HCT116 (cell line): ENCODE data around the gene CDH13. TPM values are rescaled to one million over a fixed set of nuclear protein-coding genes. Genes with fewer than 3 reads are reported as not detected.

Source experiments
- ATAC-seq: fragments of 200-7000 bp; cut with Tn5 transposase; 2 replicates; pipeline ENCODE4 v1.9.1; 2020; ENCODE audit warnings: mild to moderate bottlenecking, moderate library complexity
- BruUV-seq: library from RNA; stranded (reverse); fragments of 400-500 nt; replicated peaks from 2 replicates; lab custom pipeline; 2021; lab: Mats Ljungman, UMichigan
- CTCF ChIA-PET: fragments of 300-600 bp; sonication (Branson Sonifier 250); formaldehyde crosslinking; loops from one replicate; lab custom pipeline; 2021; ENCODE audit warnings: antibody characterized with exemption; lab: Charles Lee
- POLR2A ChIA-PET: fragments of 300-600, 350-600 bp; sonication (Branson Sonifier 250); formaldehyde crosslinking; loops from one replicate; lab custom pipeline; 2021; ENCODE audit warnings: antibody characterized with exemption; lab: Charles Lee
- RAD21 ChIA-PET, 2 experiments: fragments of 300-600 bp; sonication (Branson Sonifier 250); formaldehyde crosslinking; loops; one replicate each; lab custom pipeline; 2023; ENCODE audit warnings: low total read pairs in 2 of 2; ENCODE audit not compliant: uncharacterized antibody in 2 of 2, unreplicated experiment in 2 of 2, low non-redundant PET in 1 of 2; lab: Charles Lee
- DNase-seq: peaks from one replicate; pipeline ENCODE4 v3.0.0-alpha.2; 2010; ENCODE audit warnings: low read depth, low spot score
- H2AFZ ChIP-seq: fragments of 200-600 bp; shearing (Covaris generic), sonication (generic); 2 replicates; pipeline ENCODE4 v1.6.1; 2017; ENCODE audit warnings: low read depth, mixed run types, mixed read lengths, antibody characterized with exemption, low read length; ENCODE audit not compliant: poor library complexity, severe bottlenecking
- H3K27ac ChIP-seq: 2 replicates; pipeline ENCODE4 v1.5.1; 2012; ENCODE audit warnings: low read depth, low read length
- H3K27me3 ChIP-seq: fragments of 200-600 bp; sonication (generic); 2 replicates; pipeline ENCODE4 v1.6.1; 2016; ENCODE audit warnings: mixed run types, low read length, mixed read lengths; ENCODE audit not compliant: insufficient read depth
- H3K36me3 ChIP-seq, 2 experiments: fragments of 200-500 bp in 1 of 2; fragments of 200-600 bp in 1 of 2; sonication (Bioruptor generic) in 1 of 2; sonication (generic) in 1 of 2; 2 replicates each; pipeline versions ENCODE4 v1.5.1 to v1.6.1; 2014 to 2016; ENCODE audit warnings: low read length in 2 of 2, inconsistent platforms in 1 of 2, mixed read lengths in 1 of 2, mixed run types in 1 of 2; ENCODE audit not compliant: insufficient read depth in 2 of 2, control insufficient read depth in 1 of 2
- H3K4me1 ChIP-seq, 2 experiments: fragments of 200-600 bp in 1 of 2; sonication (generic) in 1 of 2; 2 replicates each; pipeline versions ENCODE4 v1.5.1 to v1.6.1; 2012 to 2017; ENCODE audit warnings: low read length in 2 of 2, inconsistent platforms in 1 of 2, mild to moderate bottlenecking in 1 of 2, mixed read lengths in 1 of 2, mixed run types in 1 of 2, moderate library complexity in 1 of 2; ENCODE audit not compliant: insufficient read depth in 2 of 2, control insufficient read depth in 1 of 2
- H3K4me2 ChIP-seq: fragments of 200-600 bp; sonication (generic); 2 replicates; pipeline ENCODE4 v1.6.1; 2017; ENCODE audit warnings: mixed run types, low read length, mixed read lengths
- H3K4me3 ChIP-seq, 2 experiments: fragments of 200-600 bp in 1 of 2; sonication (generic) in 1 of 2; replicated peaks in 1 of 2; 2 replicates each; pipeline ENCODE4 v1.5.1; 2011 to 2016; ENCODE audit warnings: low read length in 2 of 2, control low read depth in 1 of 2, low read depth in 1 of 2, mild to moderate bottlenecking in 1 of 2, mixed read lengths in 1 of 2, mixed run types in 1 of 2
- H3K79me2 ChIP-seq: fragments of 200-600 bp; sonication (generic); 2 replicates; pipeline ENCODE4 v1.6.1; 2017; ENCODE audit warnings: mild to moderate bottlenecking, mixed run types, low read length, moderate library complexity, mixed read lengths; ENCODE audit not compliant: insufficient read depth
- H3K9ac ChIP-seq: fragments of 200-600 bp; sonication (generic); 2 replicates; pipeline ENCODE4 v1.6.1; 2016; ENCODE audit warnings: low read length, mixed read lengths
- H3K9me2 ChIP-seq: fragments of 200-600 bp; sonication (generic), shearing (Covaris generic); 2 replicates; pipeline ENCODE4 v1.6.1; 2017; ENCODE audit warnings: mixed run types, mild to moderate bottlenecking, moderate library complexity; ENCODE audit not compliant: insufficient read depth
- H3K9me3 ChIP-seq, 2 experiments: fragments of 200-500 bp in 1 of 2; fragments of 200-600 bp in 1 of 2; sonication (Bioruptor generic) in 1 of 2; sonication (generic) in 1 of 2; 2 replicates each; pipeline ENCODE4 v1.6.1; 2014 to 2017; ENCODE audit warnings: low read length in 2 of 2, mixed read lengths in 2 of 2, inconsistent platforms in 1 of 2, low read depth in 1 of 2, mild to moderate bottlenecking in 1 of 2, mixed run types in 1 of 2, moderate library complexity in 1 of 2; ENCODE audit not compliant: control insufficient read depth in 1 of 2, insufficient read depth in 1 of 2
- H4K20me1 ChIP-seq: fragments of 200-600 bp; sonication (generic), shearing (Covaris generic); 2 replicates; pipeline ENCODE4 v1.6.1; 2017; ENCODE audit warnings: mixed run types, mild to moderate bottlenecking, moderate library complexity; ENCODE audit not compliant: insufficient read depth
- CBX3 ChIP-seq: IDR thresholded peaks from 2 replicates; pipeline ENCODE4 v1.6.1; 2012; ENCODE audit warnings: low read depth
- CEBPB ChIP-seq: IDR thresholded peaks from 2 replicates; pipeline ENCODE4 v1.6.1; 2012; ENCODE audit warnings: low read depth
- EGR1 ChIP-seq: IDR thresholded peaks from 2 replicates; pipeline ENCODE4 v1.6.1; 2012; ENCODE audit warnings: low read depth
- ELF1 ChIP-seq: IDR thresholded peaks from 2 replicates; pipeline ENCODE4 v1.6.1; 2012; ENCODE audit warnings: low read depth, borderline replicate concordance
- EZH2phosphoT487 ChIP-seq: fragments of 200-600 bp; IDR thresholded peaks from 2 replicates; pipeline ENCODE4 v1.6.1; 2018; ENCODE audit warnings: antibody characterized with exemption, borderline replicate concordance
- FOSL1 ChIP-seq: IDR thresholded peaks from 2 replicates; pipeline ENCODE4 v1.6.1; 2012; ENCODE audit warnings: low read depth
- JUND ChIP-seq: IDR thresholded peaks from 2 replicates; pipeline ENCODE4 v1.6.1; 2012
- POLR2A ChIP-seq: IDR thresholded peaks from 2 replicates; pipeline ENCODE4 v1.7.0; 2011; ENCODE audit warnings: borderline replicate concordance; ENCODE audit not compliant: insufficient read depth, insufficient read length; ENCODE audit errors: extremely low read depth
- POLR2AphosphoS5 ChIP-seq: IDR thresholded peaks from 2 replicates; pipeline ENCODE4 v1.6.1; 2011; ENCODE audit warnings: mild to moderate bottlenecking, low read depth, low read length, moderate library complexity
- RAD21 ChIP-seq: IDR thresholded peaks from 2 replicates; pipeline ENCODE4 v1.6.1; 2012; ENCODE audit warnings: low read depth, mild to moderate bottlenecking
- SP1 ChIP-seq: IDR thresholded peaks from 2 replicates; pipeline ENCODE4 v1.6.1; 2012; ENCODE audit warnings: low read depth
- TCF7L2 ChIP-seq: IDR thresholded peaks from 2 replicates; pipeline ENCODE4 v1.7.0; 2011; ENCODE audit warnings: borderline replicate concordance, inconsistent platforms; ENCODE audit not compliant: insufficient read depth, insufficient read length; ENCODE audit errors: extremely low read depth
- YY1 ChIP-seq: IDR thresholded peaks from 2 replicates; pipeline ENCODE4 v1.6.1; 2011; ENCODE audit warnings: low read length, low read depth, moderate library complexity, mild to moderate bottlenecking; ENCODE audit not compliant: insufficient replicate concordance; ENCODE audit errors: extremely low read depth
- ZFX ChIP-seq: fragments of 450-650 bp; IDR thresholded peaks from 2 replicates; pipeline ENCODE4 v1.6.1; 2017
- intact Hi-C: fragments of 100-400 bp; cut with micrococcal nuclease; formaldehyde crosslinking; loops from 2 replicates; pipeline ENCODE4 v1.10.0; 2022
- total RNA-seq: library from RNA; stranded (reverse); gene quantifications from one replicate; pipeline ENCODE4 v1.2.1, GENCODE V29; 2021; ENCODE audit not compliant: unreplicated experiment
- TF ChIP-seq, protein P1 (sequence below), 3 experiments: fragments of 200-600 bp in 1 of 3; sonication (generic) in 1 of 3; IDR thresholded peaks in 2 of 3; conservative IDR thresholded peaks in 1 of 3; 2 replicates each; pipeline ENCODE4 v1.5.1; 2012 to 2017; ENCODE audit warnings: low read depth in 2 of 3, low read length in 2 of 3, antibody characterized with exemption in 1 of 3, borderline replicate concordance in 1 of 3, control low read depth in 1 of 3, mild to moderate bottlenecking in 1 of 3, mixed read lengths in 1 of 3, mixed run types in 1 of 3, moderate library complexity in 1 of 3; ENCODE audit not compliant: insufficient read depth in 1 of 3
- TF ChIP-seq, protein P2 (sequence below): IDR thresholded peaks from 2 replicates; pipeline ENCODE4 v1.6.1; 2012; ENCODE audit warnings: low read depth
- TF ChIP-seq, protein P3 (sequence below): IDR thresholded peaks from 2 replicates; pipeline ENCODE4 v1.6.1; 2012

The CDH13 gene
- total RNA-seq, 1 experiment from 2014 or later = not detected

DNA sequence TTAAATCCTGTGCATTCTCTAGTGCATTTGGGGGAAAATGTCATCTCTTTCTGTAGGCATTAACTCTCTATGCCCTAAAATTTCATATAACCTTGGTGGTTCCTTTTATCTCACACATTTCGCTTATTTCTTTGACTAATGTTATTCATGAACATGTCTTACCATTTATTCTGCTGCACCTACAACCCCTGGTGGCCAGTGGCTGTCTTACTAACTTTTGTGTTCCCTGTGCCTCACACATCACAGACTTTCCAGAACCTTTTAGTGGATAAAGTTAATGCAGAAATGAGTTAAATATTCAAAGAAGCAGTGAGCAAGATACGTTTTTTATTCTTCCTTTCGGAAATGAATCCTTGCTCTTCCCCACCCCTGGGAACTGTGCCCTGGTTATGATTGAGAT, 111.9 kb downstream of the CDH13 start:
- no peak overlapping the region for H3K27ac ChIP-seq
- no peaks in the 10 kb centered on the region for H3K9me2 ChIP-seq
- ChIA-PET POLR2A (no interaction called here), CTCF (no interaction called here), RAD21 (no interaction called here)
- TF ChIP-seq ZFX (no peak), RAD21 (no peak), SP1 (no peak), EGR1 (no peak)
- TF ChIP-seq, protein P1, sequence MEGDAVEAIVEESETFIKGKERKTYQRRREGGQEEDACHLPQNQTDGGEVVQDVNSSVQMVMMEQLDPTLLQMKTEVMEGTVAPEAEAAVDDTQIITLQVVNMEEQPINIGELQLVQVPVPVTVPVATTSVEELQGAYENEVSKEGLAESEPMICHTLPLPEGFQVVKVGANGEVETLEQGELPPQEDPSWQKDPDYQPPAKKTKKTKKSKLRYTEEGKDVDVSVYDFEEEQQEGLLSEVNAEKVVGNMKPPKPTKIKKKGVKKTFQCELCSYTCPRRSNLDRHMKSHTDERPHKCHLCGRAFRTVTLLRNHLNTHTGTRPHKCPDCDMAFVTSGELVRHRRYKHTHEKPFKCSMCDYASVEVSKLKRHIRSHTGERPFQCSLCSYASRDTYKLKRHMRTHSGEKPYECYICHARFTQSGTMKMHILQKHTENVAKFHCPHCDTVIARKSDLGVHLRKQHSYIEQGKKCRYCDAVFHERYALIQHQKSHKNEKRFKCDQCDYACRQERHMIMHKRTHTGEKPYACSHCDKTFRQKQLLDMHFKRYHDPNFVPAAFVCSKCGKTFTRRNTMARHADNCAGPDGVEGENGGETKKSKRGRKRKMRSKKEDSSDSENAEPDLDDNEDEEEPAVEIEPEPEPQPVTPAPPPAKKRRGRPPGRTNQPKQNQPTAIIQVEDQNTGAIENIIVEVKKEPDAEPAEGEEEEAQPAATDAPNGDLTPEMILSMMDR (IDR thresholded peaks at IDR 0.05 in 2 of 3, conservative IDR thresholded peaks at IDR 0.05 in 1 of 3; ENCODE audit: borderline replicate concordance in 1 of 3, insufficient read depth in 1 of 3, low read depth in 2 of 3, low read length in 2 of 3) = peak; percentile 4 to 39 (median 37); a peak in 3 of 6 replicates
- no peaks in the 10 kb centered on the region; the same call in 1 of the 2 replicates for H3K27me3 ChIP-seq
- no TSS peak for BruUV-seq
- no peaks in the 10 kb centered on the region for H4K20me1 ChIP-seq
- H2AFZ ChIP-seq = no peak overlapping the region
- no peaks in the 10 kb centered on the region for H3K36me3 ChIP-seq
- H3K9me3 ChIP-seq = no peaks in the 10 kb centered on the region; a peak in 1 of 4 replicates
- no peak for DNase-seq
- no peaks in the 10 kb centered on the region for H3K4me1 ChIP-seq
- intact Hi-C loops = no loop called here
- no peaks in the 10 kb centered on the region for H3K79me2 ChIP-seq
- no peak for ATAC-seq
- no peak overlapping the region for H3K4me3 ChIP-seq
- H3K4me2 ChIP-seq = no peak overlapping the region
- H3K9ac ChIP-seq = no peak overlapping the region

DNA sequence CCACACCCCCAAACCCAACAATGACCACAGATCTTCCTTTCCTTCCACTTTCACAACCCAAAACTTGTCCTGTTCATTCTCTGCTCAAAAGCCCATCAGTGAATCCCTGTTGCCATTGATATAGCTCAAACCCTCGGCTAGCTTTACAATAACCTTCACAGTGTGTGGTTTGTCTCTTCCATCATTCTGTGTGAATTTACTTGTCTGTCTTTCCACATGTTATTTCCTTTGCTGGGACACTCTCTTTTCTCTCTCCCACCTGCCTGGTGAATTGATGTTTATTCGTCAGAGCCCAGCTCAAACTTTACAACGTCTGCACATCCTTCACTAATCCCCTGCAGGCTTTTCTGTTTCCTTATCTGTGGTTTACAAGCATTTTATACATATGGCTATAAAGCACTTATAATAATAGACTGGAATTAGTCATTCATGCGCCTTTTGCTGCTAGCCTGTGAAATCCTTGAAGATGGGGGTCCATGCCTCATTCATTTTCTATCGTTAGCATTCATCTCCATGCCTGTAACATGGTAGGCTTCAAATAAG, 114.4 kb downstream of the CDH13 start:
- no peak overlapping the region for H3K9ac ChIP-seq
- H3K4me1 ChIP-seq = no peaks in the 10 kb centered on the region
- no peak overlapping the region for H3K4me3 ChIP-seq
- H3K9me2 ChIP-seq = no peaks in the 10 kb centered on the region
- CTCF ChIA-PET = no interaction called here
- H3K27me3 ChIP-seq = no peaks in the 10 kb centered on the region; the same call in 1 of the 2 replicates
- no peak overlapping the region for H3K27ac ChIP-seq
- H3K9me3 ChIP-seq = no peaks in the 10 kb centered on the region; a peak in 1 of 4 replicates
- H3K4me2 ChIP-seq = no peak overlapping the region
- DNase-seq = no peak
- intact Hi-C loops = no loop called here
- RAD21 ChIA-PET = no interaction called here
- H4K20me1 ChIP-seq = no peaks in the 10 kb centered on the region
- POLR2A ChIA-PET = no interaction called here
- no peak for ATAC-seq
- H2AFZ ChIP-seq = no peak overlapping the region
- no TSS peak for BruUV-seq
- no peaks in the 10 kb centered on the region for H3K36me3 ChIP-seq
- H3K79me2 ChIP-seq = no peaks in the 10 kb centered on the region
- TF ChIP-seq CBX3 = no peak
- no peak for TF ChIP-seq POLR2AphosphoS5
- TF ChIP-seq, protein P2, sequence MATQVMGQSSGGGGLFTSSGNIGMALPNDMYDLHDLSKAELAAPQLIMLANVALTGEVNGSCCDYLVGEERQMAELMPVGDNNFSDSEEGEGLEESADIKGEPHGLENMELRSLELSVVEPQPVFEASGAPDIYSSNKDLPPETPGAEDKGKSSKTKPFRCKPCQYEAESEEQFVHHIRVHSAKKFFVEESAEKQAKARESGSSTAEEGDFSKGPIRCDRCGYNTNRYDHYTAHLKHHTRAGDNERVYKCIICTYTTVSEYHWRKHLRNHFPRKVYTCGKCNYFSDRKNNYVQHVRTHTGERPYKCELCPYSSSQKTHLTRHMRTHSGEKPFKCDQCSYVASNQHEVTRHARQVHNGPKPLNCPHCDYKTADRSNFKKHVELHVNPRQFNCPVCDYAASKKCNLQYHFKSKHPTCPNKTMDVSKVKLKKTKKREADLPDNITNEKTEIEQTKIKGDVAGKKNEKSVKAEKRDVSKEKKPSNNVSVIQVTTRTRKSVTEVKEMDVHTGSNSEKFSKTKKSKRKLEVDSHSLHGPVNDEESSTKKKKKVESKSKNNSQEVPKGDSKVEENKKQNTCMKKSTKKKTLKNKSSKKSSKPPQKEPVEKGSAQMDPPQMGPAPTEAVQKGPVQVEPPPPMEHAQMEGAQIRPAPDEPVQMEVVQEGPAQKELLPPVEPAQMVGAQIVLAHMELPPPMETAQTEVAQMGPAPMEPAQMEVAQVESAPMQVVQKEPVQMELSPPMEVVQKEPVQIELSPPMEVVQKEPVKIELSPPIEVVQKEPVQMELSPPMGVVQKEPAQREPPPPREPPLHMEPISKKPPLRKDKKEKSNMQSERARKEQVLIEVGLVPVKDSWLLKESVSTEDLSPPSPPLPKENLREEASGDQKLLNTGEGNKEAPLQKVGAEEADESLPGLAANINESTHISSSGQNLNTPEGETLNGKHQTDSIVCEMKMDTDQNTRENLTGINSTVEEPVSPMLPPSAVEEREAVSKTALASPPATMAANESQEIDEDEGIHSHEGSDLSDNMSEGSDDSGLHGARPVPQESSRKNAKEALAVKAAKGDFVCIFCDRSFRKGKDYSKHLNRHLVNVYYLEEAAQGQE = no peak
- TF ChIP-seq, protein P3, sequence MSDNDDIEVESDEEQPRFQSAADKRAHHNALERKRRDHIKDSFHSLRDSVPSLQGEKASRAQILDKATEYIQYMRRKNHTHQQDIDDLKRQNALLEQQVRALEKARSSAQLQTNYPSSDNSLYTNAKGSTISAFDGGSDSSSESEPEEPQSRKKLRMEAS = no peak
- TF ChIP-seq CEBPB = no peak
- TF ChIP-seq ZFX = no peak
- no peak for TF ChIP-seq POLR2A
- TF ChIP-seq FOSL1 = no peak
- TF ChIP-seq YY1 = no peak
- no peak for TF ChIP-seq JUND
- TF ChIP-seq TCF7L2 = no peak
- no peak for TF ChIP-seq ELF1
- no peak for TF ChIP-seq EZH2phosphoT487
